SK-N-SH (cell line): ENCODE results near the gene IL18RAP. TPM values are rescaled to one million over a fixed set of nuclear protein-coding genes. Genes with fewer than 3 reads are reported as not detected.

Source experiments
- CTCF ChIA-PET: fragments of 300-600, 350-600 bp; formaldehyde crosslinking; extraction: SDS; loops from one replicate; lab custom pipeline; 2021; lab: Yijun Ruan, JAX
- POLR2A ChIA-PET: fragments of 350-600 bp; sonication (Branson Sonifier 250); formaldehyde crosslinking; extraction: SDS; loops from one replicate; lab custom pipeline; 2020; ENCODE audit warnings: antibody characterized with exemption, inconsistent platforms; lab: Yijun Ruan, JAX
- DNase-seq: peaks from one replicate; pipeline ENCODE4 v3.0.0; 2012
- H2AFZ ChIP-seq: fragments of 200-600 bp; sonication (generic); 2 replicates; pipeline ENCODE4 v1.8.1; 2016; ENCODE audit warnings: antibody characterized with exemption, mild to moderate bottlenecking, low read depth
- H3F3A ChIP-seq: fragments of 200-600 bp; sonication (generic); replicated peaks from 2 replicates; pipeline ENCODE3; 2016; ENCODE audit warnings: antibody characterized with exemption, mild to moderate bottlenecking; ENCODE audit not compliant: insufficient read depth
- H3K27ac ChIP-seq, 2 experiments: fragments of 200-500 bp in 1 of 2; fragments of 200-600 bp in 1 of 2; sonication (Bioruptor generic) in 1 of 2; sonication (generic), shearing (Covaris generic) in 1 of 2; 2 replicates each; pipeline versions ENCODE4 v1.5.1 to v1.6.1; 2014 to 2016; ENCODE audit warnings: low read depth in 2 of 2, inconsistent platforms in 1 of 2, low read length in 1 of 2, mild to moderate bottlenecking in 1 of 2, mixed read lengths in 1 of 2
- H3K27me3 ChIP-seq: fragments of 200-600 bp; sonication (generic), shearing (Covaris generic); 2 replicates; pipeline ENCODE4 v1.6.1; 2016; ENCODE audit warnings: mixed run types; ENCODE audit not compliant: insufficient read depth
- H3K36me3 ChIP-seq, 2 experiments: fragments of 200-500 bp in 1 of 2; fragments of 200-600 bp in 1 of 2; sonication (Bioruptor generic) in 1 of 2; sonication (generic) in 1 of 2; replicated peaks in 1 of 2; 2 replicates each; pipeline versions ENCODE3 to v1.5.1; 2014 to 2016; ENCODE audit warnings: low read length in 1 of 2, mild to moderate bottlenecking in 1 of 2; ENCODE audit not compliant: insufficient read depth in 2 of 2, control insufficient read depth in 1 of 2
- H3K4me1 ChIP-seq, 2 experiments: fragments of 200-500 bp in 1 of 2; fragments of 200-600 bp in 1 of 2; sonication (Bioruptor generic) in 1 of 2; sonication (generic), shearing (Covaris generic) in 1 of 2; 2 replicates each; pipeline versions ENCODE4 v1.5.1 to v1.6.1; 2014 to 2016; ENCODE audit warnings: low read depth in 1 of 2, low read length in 1 of 2, mixed run types in 1 of 2; ENCODE audit not compliant: insufficient read depth in 2 of 2, control insufficient read depth in 1 of 2
- H3K4me2 ChIP-seq: fragments of 200-600 bp; sonication (generic), shearing (Covaris generic); 2 replicates; pipeline ENCODE4 v1.6.1; 2017; ENCODE audit warnings: mixed run types
- H3K4me3 ChIP-seq, 2 experiments: fragments of 200-500 bp in 1 of 2; fragments of 200-600 bp in 1 of 2; sonication (Bioruptor generic) in 1 of 2; sonication (generic), shearing (Covaris generic) in 1 of 2; 2 replicates each; pipeline versions ENCODE4 v1.5.1 to v1.8.1; 2014 to 2016; ENCODE audit warnings: low read depth in 2 of 2, inconsistent platforms in 1 of 2, low read length in 1 of 2, mild to moderate bottlenecking in 1 of 2, mixed read lengths in 1 of 2, moderate library complexity in 1 of 2
- H3K79me2 ChIP-seq: fragments of 200-600 bp; sonication (generic); 2 replicates; pipeline ENCODE4 v1.8.1; 2017; ENCODE audit warnings: mild to moderate bottlenecking; ENCODE audit not compliant: insufficient read depth
- H3K9ac ChIP-seq: fragments of 200-600 bp; sonication (generic); 2 replicates; pipeline ENCODE4 v1.6.1; 2017; ENCODE audit warnings: mixed run types
- H3K9me2 ChIP-seq: fragments of 200-600 bp; sonication (generic); 2 replicates; pipeline ENCODE4 v1.6.1; 2017; ENCODE audit warnings: mixed run types
- H3K9me3 ChIP-seq: fragments of 200-600 bp; sonication (generic); 2 replicates; pipeline ENCODE4 v1.6.1; 2017; ENCODE audit warnings: mixed run types, mild to moderate bottlenecking, moderate library complexity
- H4K20me1 ChIP-seq: fragments of 200-600 bp; sonication (generic); 2 replicates; pipeline ENCODE4 v1.6.1; 2017; ENCODE audit warnings: mild to moderate bottlenecking, mixed run types; ENCODE audit not compliant: insufficient read depth
- CHD2 ChIP-seq: fragments of 150-350 bp; IDR thresholded peaks from 2 replicates; pipeline ENCODE4 v1.6.1; 2018; ENCODE audit warnings: low read length; ENCODE audit not compliant: partially characterized antibody
- CTCF ChIP-seq: fragments of 200-600 bp; sonication (generic); IDR thresholded peaks from 2 replicates; pipeline ENCODE4 v1.6.1; 2017; ENCODE audit warnings: antibody characterized with exemption, mild to moderate bottlenecking, moderate library complexity
- EZH2phosphoT487 ChIP-seq: fragments of 200-600 bp; sonication (generic); IDR thresholded peaks from 2 replicates; pipeline ENCODE4 v1.6.1; 2017; ENCODE audit warnings: low read depth, mixed run types, mild to moderate bottlenecking, antibody characterized with exemption, moderate library complexity, borderline replicate concordance
- FOXJ3 ChIP-seq: sonication (generic); formaldehyde crosslinking; IDR thresholded peaks from 2 replicates; pipeline ENCODE4 v1.5.1; 2020; ENCODE audit warnings: mild to moderate bottlenecking, missing genetic modification reagents
- GABPA ChIP-seq: IDR thresholded peaks from 2 replicates; pipeline ENCODE4 v1.4.0; 2012; ENCODE audit warnings: low read depth, mild to moderate bottlenecking
- GATA2 ChIP-seq: sonication (generic); formaldehyde crosslinking; IDR thresholded peaks from 2 replicates; pipeline ENCODE4 v1.5.0; 2020; ENCODE audit warnings: mild to moderate bottlenecking, missing genetic modification reagents
- JUND ChIP-seq: IDR thresholded peaks from 2 replicates; pipeline ENCODE4 v1.4.0; 2012
- MEF2A ChIP-seq: IDR thresholded peaks from 2 replicates; pipeline ENCODE4 v1.4.0; 2012; ENCODE audit warnings: low read depth, borderline replicate concordance
- PBX3 ChIP-seq: IDR thresholded peaks from 2 replicates; pipeline ENCODE4; 2012
- POLR2AphosphoS5 ChIP-seq: IDR thresholded peaks from 2 replicates; pipeline ENCODE4 v1.6.1; 2012; ENCODE audit warnings: low read depth, low read length
- RFX5 ChIP-seq: IDR thresholded peaks from 2 replicates; pipeline ENCODE4 v1.6.1; 2012; ENCODE audit warnings: mild to moderate bottlenecking, improper control_type of control experiment, low read length
- SIN3A ChIP-seq: IDR thresholded peaks from 2 replicates; pipeline ENCODE4 v1.6.1; 2012; ENCODE audit warnings: low read depth, mild to moderate bottlenecking, low read length, moderate library complexity, borderline replicate concordance
- YY1 ChIP-seq: IDR thresholded peaks from 2 replicates; pipeline ENCODE4 v1.4.0; 2012; ENCODE audit warnings: low read depth, mild to moderate bottlenecking
- WGBS: methylation state at CpG from one replicate; pipeline ENCODE4 v1.1.6; 2017; ENCODE audit warnings: low lambda C conversion rate; 5-methylcytosine and 5-hydroxymethylcytosine counted together
- polyA plus RNA-seq, 3 experiments: library from polyadenylated mRNA; depleted of rRNA; stranded (reverse); fragments of >200 nt; gene quantifications; 2 replicates each; pipeline ENCODE4 v1.2.3, GENCODE V29; 2012

IL18RAP gene
- polyA plus RNA-seq, 1 of the 3 experiments (the other 2 are of a cell fraction), result not detected

GRCh38 chr2:102425441-102426132, 2.6 kb downstream of the IL18RAP start:
- Histone ChIP-seq H3F3A (no peaks in the 10 kb centered on the region), H3K9me3 (no peaks in the 10 kb centered on the region), H3K27ac (no peak overlapping the region), H2AFZ (no peak overlapping the region), H3K27me3 (no peaks in the 10 kb centered on the region; the same call in 1 of the 2 replicates), H3K9me2 (no peaks in the 10 kb centered on the region; the same call in 1 of the 2 replicates), H3K4me1 (no peaks in the 10 kb centered on the region), H3K36me3 (no peaks in the 10 kb centered on the region), H3K79me2 (no peaks in the 10 kb centered on the region), H4K20me1 (no peaks in the 10 kb centered on the region), H3K4me3 (no peak overlapping the region), H3K4me2 (no peak overlapping the region), H3K9ac (no peak overlapping the region)
- DNase-seq, result no peak
- TF ChIP-seq CTCF (no peak), CHD2 (no peak), SIN3A (no peak), GABPA (no peak), GATA2 (no peak), JUND (no peak), EZH2phosphoT487 (no peak), YY1 (no peak), FOXJ3 (CRISPR knock-in tag) (no peak), MEF2A (no peak), PBX3 (no peak), RFX5 (no peak)
- WGBS, result 3% methylated on average over 5 of the region's 5 CpGs
- POLR2A ChIA-PET, result no interaction called here
- CTCF ChIA-PET, result no interaction called here

- Histone ChIP-seq H3K4me2 (no peak overlapping the region), H3F3A (no peaks in the 10 kb centered on the region), H3K9me2 (no peaks in the 10 kb centered on the region; the same call in 1 of the 2 replicates)
- TF ChIP-seq POLR2AphosphoS5, result no peak
- TF ChIP-seq CTCF, result no peak
- TF ChIP-seq, all 33 proteins: peak for 0
- H3K9ac ChIP-seq, result no peak overlapping the region
- no peaks in the 10 kb centered on the region for H3K9me3 ChIP-seq
- H3K27ac ChIP-seq, result no peak overlapping the region
- H3K27me3 ChIP-seq, result no peaks in the 10 kb centered on the region
- no peaks in the 10 kb centered on the region for H3K4me1 ChIP-seq
- no peaks in the 10 kb centered on the region for H3K79me2 ChIP-seq
- ChIA-PET POLR2A (no interaction called here), CTCF (interaction anchor here (1.0 kb wide), 1 partner anchor 14 kb away, joined by 3 read pairs; no protein-coding TSS in a partner anchor)
- no peaks in the 10 kb centered on the region for H3K36me3 ChIP-seq
- WGBS, result 2% methylated on average over 1 of the region's 1 CpG
- DNase-seq, result no peak
- H3K4me3 ChIP-seq, result no peak overlapping the region
- H4K20me1 ChIP-seq, result no peaks in the 10 kb centered on the region
- H2AFZ ChIP-seq, result no peak overlapping the region
These were observed 4.3 kb downstream of the IL18RAP start for GRCh38 chr2:102427249-102427648.
